Liver (tissue), 3 donors: ENCODE results near the gene FAM78B.

ENCODE experiments used
- CTCF ChIP-seq: fragments of 150-350 bp; IDR thresholded peaks from 2 replicates; pipeline ENCODE4 v1.5.1; 2017; ENCODE audit warnings: improper control_type of control experiment, low read depth, low read length; ENCODE audit not compliant: missing input control
- EGR1 ChIP-seq, 2 donors: IDR thresholded peaks; 2 replicates each; pipeline ENCODE4 v1.6.1; 2016 to 2018; ENCODE audit warnings: antibody characterized with exemption in 2 of 2, low read depth in 2 of 2
- FOXA1 ChIP-seq: IDR thresholded peaks from 2 replicates; pipeline ENCODE4 v1.6.1; 2016; ENCODE audit warnings: antibody characterized with exemption
- GABPA ChIP-seq, 2 donors: IDR thresholded peaks in 1 of 2; conservative IDR thresholded peaks in 1 of 2; 2 replicates each; pipeline ENCODE4 v1.6.1; 2016; ENCODE audit warnings: antibody characterized with exemption in 2 of 2, mild to moderate bottlenecking in 1 of 2, moderate library complexity in 1 of 2
- HNF4A ChIP-seq, 2 donors: conservative IDR thresholded peaks; 2 replicates each; pipeline ENCODE4 v1.6.1; 2016; ENCODE audit warnings: antibody characterized with exemption in 2 of 2, mild to moderate bottlenecking in 2 of 2
- JUND ChIP-seq, 2 donors: IDR thresholded peaks; 2 replicates each; pipeline ENCODE4 v1.6.1; 2016; ENCODE audit warnings: antibody characterized with exemption in 2 of 2
- MAX ChIP-seq: IDR thresholded peaks from 2 replicates; pipeline ENCODE4 v1.6.1; 2016; ENCODE audit warnings: antibody characterized with exemption
- RAD21 ChIP-seq, 2 donors: IDR thresholded peaks; 2 replicates each; pipeline ENCODE4 v1.6.1; 2016; ENCODE audit warnings: antibody characterized with exemption in 2 of 2, mild to moderate bottlenecking in 2 of 2
- SP1 ChIP-seq: IDR thresholded peaks from 2 replicates; pipeline ENCODE4 v1.6.1; 2018; ENCODE audit warnings: antibody characterized with exemption, mild to moderate bottlenecking
- TAF1 ChIP-seq: conservative IDR thresholded peaks from 2 replicates; pipeline ENCODE4 v1.6.1; 2016; ENCODE audit warnings: antibody characterized with exemption, mild to moderate bottlenecking
- YY1 ChIP-seq: IDR thresholded peaks from 2 replicates; pipeline ENCODE4 v1.6.1; 2016; ENCODE audit warnings: antibody characterized with exemption, mild to moderate bottlenecking
- TF ChIP-seq, protein P1 (sequence below): IDR thresholded peaks from 2 replicates; pipeline ENCODE4 v1.6.1; 2016; ENCODE audit warnings: antibody characterized with exemption
- donor health status: healthy.
- donor health status: healthy.

GRCh38 chr1:166193057-166193698, 26.4 kb upstream of the FAM78B start:
- TF ChIP-seq CTCF, result no peak
- no peak for TF ChIP-seq MAX
- no peak for TF ChIP-seq JUND (IDR thresholded peaks at IDR 0.05)
- no peak for TF ChIP-seq FOXA1
- TF ChIP-seq EGR1 (IDR thresholded peaks at IDR 0.05; ENCODE audit: low read depth in 2 of 2), result no peak
- no peak for TF ChIP-seq HNF4A (conservative IDR thresholded peaks at IDR 0.05)
- no peak for TF ChIP-seq TAF1
- TF ChIP-seq YY1, result no peak
- TF ChIP-seq, protein P1, sequence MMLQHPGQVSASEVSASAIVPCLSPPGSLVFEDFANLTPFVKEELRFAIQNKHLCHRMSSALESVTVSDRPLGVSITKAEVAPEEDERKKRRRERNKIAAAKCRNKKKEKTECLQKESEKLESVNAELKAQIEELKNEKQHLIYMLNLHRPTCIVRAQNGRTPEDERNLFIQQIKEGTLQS, result no peak
- TF ChIP-seq SP1, result no peak
- no peak for TF ChIP-seq GABPA (IDR thresholded peaks at IDR 0.05 in 1 of 2, conservative IDR thresholded peaks at IDR 0.05 in 1 of 2)
- TF ChIP-seq RAD21 (IDR thresholded peaks at IDR 0.05), result no peak
